ENCODE results near the gene ARL6IP5. TPM values are rescaled to one million over a fixed set of nuclear protein-coding genes. Genes with fewer than 3 reads are reported as not detected.
A peak's percentile ranks its signal among the peaks of the same experiment; 100 is the strongest.

The ARL6IP5 gene
- total RNA-seq, 1 experiment from 2014 or later, result 25.4 TPM

GRCh38 chr3:69080233-69080920 lies 4.4 kb upstream of the ARL6IP5 start, which contains the start of gene UBA3:
Gene UBA3 (minus strand): TSS chr3:69080365. CDS start chr3:69080353, 12 bp downstream.
- H3K79me2 ChIP-seq (ENCODE audit: low read length), result peaks cover 34% of the 10 kb centered on the region
- H3K4me2 ChIP-seq (ENCODE audit: low read length), result peak within 1 kb of the TSS; percentile 84
- no peaks in the 10 kb centered on the region for H3K9me3 ChIP-seq (ENCODE audit: low read length)
- H3F3A ChIP-seq (ENCODE audit: low read length, unreplicated experiment), result no peaks in the 10 kb centered on the region
- ChIA-PET CTCF (no interaction called here), POLR2A (ENCODE audit: unreplicated experiment) (no interaction called here)
- 0 out of 2 replicates have a peak, but pooled peaks cover 4% of the 10 kb centered on the region for H4K20me1 ChIP-seq (ENCODE audit: low read length)
- intact Hi-C loops (cut with micrococcal nuclease), result no loop called here
- no peaks in the 10 kb centered on the region for H3K27me3 ChIP-seq (ENCODE audit: low read length)
- H2AFZ ChIP-seq (ENCODE audit: low read length), result 0 out of 2 replicates have a peak within 1 kb of the TSS, but pooled peaks have one; percentile 42
- BruUV-seq (replicated peaks), result no TSS peak
- peak within 1 kb of the TSS; percentile 78 for H3K4me3 ChIP-seq (ENCODE audit: low read length)
- TF ChIP-seq CTCF (conservative IDR thresholded peaks at IDR 0.05; ENCODE audit: low read depth, low read length), result no peak
- TF ChIP-seq EZH2 (IDR thresholded peaks at IDR 0.05; ENCODE audit: low read length, unreplicated experiment), result no peak
- TF ChIP-seq EZH2phosphoT487 (IDR thresholded peaks at IDR 0.05; ENCODE audit: borderline replicate concordance, low read length), result no peak
- no peak within 1 kb of the TSS for H3K27ac ChIP-seq (ENCODE audit: low read length)
- H3K9me2 ChIP-seq (replicated peaks; ENCODE audit: low read length), result no peaks in the 10 kb centered on the region
- H3K36me3 ChIP-seq (ENCODE audit: low read depth, low read length), result no peaks in the 10 kb centered on the region
- peak within 1 kb of the TSS; percentile 84 for H3K9ac ChIP-seq (ENCODE audit: low read length)
- H3K4me1 ChIP-seq (ENCODE audit: insufficient read depth, low read length), result peaks cover 26% of the 10 kb centered on the region
- ATAC-seq, result peak; percentile 68
- DNase-seq, result peak; percentile 66

DNA sequence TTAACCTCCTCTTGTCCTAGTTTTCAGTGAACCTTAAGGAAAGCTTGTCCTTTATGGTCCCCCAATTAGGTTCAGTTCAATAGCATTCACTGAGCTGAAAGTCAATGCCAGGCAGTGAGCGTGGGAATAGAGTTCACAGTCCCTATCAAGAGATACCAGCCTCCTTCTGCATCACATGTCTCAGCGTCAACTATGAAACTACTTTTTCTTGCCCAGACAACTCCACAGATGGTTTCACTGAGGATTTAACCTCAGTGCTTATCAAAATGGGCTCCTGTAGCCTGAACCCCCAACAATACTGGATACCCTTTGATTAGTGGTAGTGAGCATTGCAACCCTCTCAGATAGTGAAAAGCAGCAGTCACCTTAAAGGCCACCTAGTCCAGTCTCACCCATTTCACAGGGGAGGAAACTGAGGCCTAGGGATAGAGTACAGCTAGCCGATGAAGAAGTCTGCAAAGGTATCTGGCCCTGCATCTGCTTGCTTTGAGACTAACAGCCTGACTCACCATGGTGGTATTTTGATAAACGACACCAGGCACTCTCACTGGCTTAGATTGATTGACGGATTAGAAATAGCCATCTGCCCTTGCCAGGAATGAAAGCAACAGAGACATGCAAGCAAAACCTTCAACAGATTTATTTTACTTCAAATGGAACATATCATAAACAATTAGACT lies 3.0 kb upstream of the ARL6IP5 start:
- no TSS peak for BruUV-seq (replicated peaks)
- Histone ChIP-seq H4K20me1 (ENCODE audit: low read length) (0 out of 2 replicates have a peak, but pooled peaks cover 4% of the 10 kb centered on the region), H3K4me3 (ENCODE audit: low read length) (no peak overlapping the region), H3F3A (ENCODE audit: low read length, unreplicated experiment) (no peaks in the 10 kb centered on the region), H3K79me2 (ENCODE audit: low read length) (peaks cover 40% of the 10 kb centered on the region), H3K27ac (ENCODE audit: low read length) (no peak overlapping the region), H3K4me2 (ENCODE audit: low read length) (no peak overlapping the region), H3K9me3 (ENCODE audit: low read length) (no peaks in the 10 kb centered on the region), H2AFZ (ENCODE audit: low read length) (no peak overlapping the region), H3K9me2 (replicated peaks; ENCODE audit: low read length) (no peaks in the 10 kb centered on the region), H3K4me1 (ENCODE audit: insufficient read depth, low read length) (peaks cover 30% of the 10 kb centered on the region), H3K36me3 (ENCODE audit: low read depth, low read length) (no peaks in the 10 kb centered on the region), H3K27me3 (ENCODE audit: low read length) (no peaks in the 10 kb centered on the region), H3K9ac (ENCODE audit: low read length) (no peak overlapping the region)
- TF ChIP-seq EZH2phosphoT487 (IDR thresholded peaks at IDR 0.05; ENCODE audit: borderline replicate concordance, low read length) (no peak), CTCF (conservative IDR thresholded peaks at IDR 0.05; ENCODE audit: low read depth, low read length) (no peak), EZH2 (IDR thresholded peaks at IDR 0.05; ENCODE audit: low read length, unreplicated experiment) (no peak)
- no peak for ATAC-seq
- ChIA-PET CTCF (no interaction called here), POLR2A (ENCODE audit: unreplicated experiment) (no interaction called here)
- DNase-seq, result peak; percentile 32
- intact Hi-C loops (cut with micrococcal nuclease), result no loop called here

GRCh38 chr3:69082361-69082760 lies 2.4 kb upstream of the ARL6IP5 start:
- Histone ChIP-seq H2AFZ (ENCODE audit: low read length) (no peak overlapping the region), H3K4me3 (ENCODE audit: low read length) (no peak overlapping the region), H3K9me3 (ENCODE audit: low read length) (no peaks in the 10 kb centered on the region), H3K27ac (ENCODE audit: low read length) (no peak overlapping the region), H3K79me2 (ENCODE audit: low read length) (peaks cover 43% of the 10 kb centered on the region), H3K4me2 (ENCODE audit: low read length) (no peak overlapping the region), H3K4me1 (ENCODE audit: insufficient read depth, low read length) (peaks cover 34% of the 10 kb centered on the region), H3K9ac (ENCODE audit: low read length) (no peak overlapping the region), H3F3A (ENCODE audit: low read length, unreplicated experiment) (no peaks in the 10 kb centered on the region), H3K9me2 (replicated peaks; ENCODE audit: low read length) (no peaks in the 10 kb centered on the region), H3K36me3 (ENCODE audit: low read depth, low read length) (no peaks in the 10 kb centered on the region), H4K20me1 (ENCODE audit: low read length) (0 out of 2 replicates have a peak, but pooled peaks cover 4% of the 10 kb centered on the region), H3K27me3 (ENCODE audit: low read length) (no peaks in the 10 kb centered on the region)
- no TSS peak for BruUV-seq (replicated peaks)
- DNase-seq (no peak), ATAC-seq (no peak)
- intact Hi-C loops (cut with micrococcal nuclease), result no loop called here
- CTCF ChIA-PET, result no interaction called here
- TF ChIP-seq CTCF (conservative IDR thresholded peaks at IDR 0.05; ENCODE audit: low read depth, low read length) (no peak), EZH2phosphoT487 (IDR thresholded peaks at IDR 0.05; ENCODE audit: borderline replicate concordance, low read length) (no peak), EZH2 (IDR thresholded peaks at IDR 0.05; ENCODE audit: low read length, unreplicated experiment) (no peak)
- POLR2A ChIA-PET (ENCODE audit: unreplicated experiment), result no interaction called here

Data from PC-3 (cell line).